H9 (cell line): ENCODE data around the gene PLA2G12B. TPM values are rescaled to one million over a fixed set of nuclear protein-coding genes. Genes with fewer than 3 reads are reported as not detected.

Experiments used
- DNase-seq: peaks from one replicate; pipeline ENCODE4 v3.0.0-alpha.2; 2017
- H2AFZ ChIP-seq: one replicate; pipeline ENCODE4 v1.6.1; 2013; ENCODE audit warnings: mild to moderate bottlenecking, low read length, control low read depth, moderate library complexity
- H2AK5ac ChIP-seq: 2 replicates; pipeline ENCODE4 v1.6.1; 2013; ENCODE audit warnings: low read length, control low read depth, mixed read lengths; ENCODE audit not compliant: insufficient read length
- H2BK120ac ChIP-seq: one replicate; pipeline ENCODE4 v1.6.1; 2013; ENCODE audit warnings: low read depth, mild to moderate bottlenecking, low read length, control low read depth, inconsistent platforms; ENCODE audit not compliant: poor library complexity, severe bottlenecking
- H2BK12ac ChIP-seq: 2 replicates; pipeline ENCODE4 v1.6.1; 2013; ENCODE audit warnings: low read length, control low read depth, mixed read lengths, low read depth; ENCODE audit not compliant: insufficient read length
- H2BK15ac ChIP-seq: 2 replicates; pipeline ENCODE4 v1.6.1; 2013; ENCODE audit warnings: low read depth, low read length, control low read depth
- H2BK20ac ChIP-seq: one replicate; pipeline ENCODE4 v1.6.1; 2013; ENCODE audit warnings: low read depth, mild to moderate bottlenecking, low read length, control low read depth, inconsistent platforms; ENCODE audit not compliant: poor library complexity, severe bottlenecking
- H2BK5ac ChIP-seq: 2 replicates; pipeline ENCODE4 v1.6.1; 2013; ENCODE audit warnings: low read length, control low read depth, mixed read lengths; ENCODE audit not compliant: insufficient read length
- H3K14ac ChIP-seq: 2 replicates; pipeline ENCODE4 v1.6.1; 2013; ENCODE audit warnings: low read length, control low read depth; ENCODE audit not compliant: insufficient read depth
- H3K18ac ChIP-seq: 2 replicates; pipeline ENCODE4 v1.6.1; 2013; ENCODE audit warnings: low read depth, mild to moderate bottlenecking, mixed read lengths, low read length, control low read depth; ENCODE audit not compliant: insufficient read length
- H3K23ac ChIP-seq: 2 replicates; pipeline ENCODE4 v1.6.1; 2013; ENCODE audit warnings: low read length, control low read depth, mixed read lengths, low read depth; ENCODE audit not compliant: insufficient read length
- H3K23me2 ChIP-seq: 2 replicates; pipeline ENCODE4 v1.6.1; 2013; ENCODE audit warnings: low read depth, mild to moderate bottlenecking, mixed read lengths, low read length, control low read depth; ENCODE audit not compliant: insufficient read length, poor library complexity, severe bottlenecking
- H3K27ac ChIP-seq: 2 replicates; pipeline ENCODE4 v1.5.1; 2013; ENCODE audit warnings: low read length, control low read depth, mixed read lengths, low read depth; ENCODE audit not compliant: insufficient read length
- H3K27me3 ChIP-seq: 2 replicates; pipeline ENCODE4 v1.6.1; 2013; ENCODE audit warnings: low read length, control low read depth, inconsistent platforms; ENCODE audit not compliant: insufficient read depth
- H3K4ac ChIP-seq: 2 replicates; pipeline ENCODE4 v1.6.1; 2013; ENCODE audit warnings: low read depth, mild to moderate bottlenecking, control low read depth, inconsistent platforms, low read length, moderate library complexity
- H3K4me1 ChIP-seq: 2 replicates; pipeline ENCODE4 v1.6.1; 2013; ENCODE audit warnings: low read length, control low read depth, inconsistent platforms; ENCODE audit not compliant: insufficient read depth
- H3K4me2 ChIP-seq: 2 replicates; pipeline ENCODE4 v1.6.1; 2013; ENCODE audit warnings: low read length, control low read depth, mixed read lengths; ENCODE audit not compliant: insufficient read length, insufficient read depth
- H3K56ac ChIP-seq: 2 replicates; pipeline ENCODE4 v1.6.1; 2013; ENCODE audit warnings: low read depth, mild to moderate bottlenecking, mixed read lengths, low read length, control low read depth; ENCODE audit not compliant: insufficient read length
- H3K79me1 ChIP-seq: 2 replicates; pipeline ENCODE4 v1.6.1; 2013; ENCODE audit warnings: low read depth, mild to moderate bottlenecking, moderate library complexity, low read length, control low read depth, inconsistent platforms; ENCODE audit not compliant: insufficient read depth, poor library complexity, severe bottlenecking
- H3K79me2 ChIP-seq: 2 replicates; pipeline ENCODE4 v1.6.1; 2013; ENCODE audit warnings: low read length, control low read depth, inconsistent platforms; ENCODE audit not compliant: insufficient read depth
- H3K9ac ChIP-seq: 2 replicates; pipeline ENCODE4 v1.6.1; 2013; ENCODE audit warnings: low read length, control low read depth, mixed read lengths; ENCODE audit not compliant: insufficient read length; ENCODE audit errors: extremely low read depth
- H3K9me3 ChIP-seq: one replicate; pipeline ENCODE4 v1.6.1; 2013; ENCODE audit warnings: low read depth, low read length, inconsistent platforms; ENCODE audit not compliant: control insufficient read depth
- H3T11ph ChIP-seq: one replicate; pipeline ENCODE4 v1.6.1; 2013; ENCODE audit warnings: mild to moderate bottlenecking, low read length, control low read depth, inconsistent platforms
- H4K20me1 ChIP-seq: one replicate; pipeline ENCODE4 v1.6.1; 2013; ENCODE audit not compliant: control insufficient read depth, insufficient read length, insufficient read depth
- H4K5ac ChIP-seq: 2 replicates; pipeline ENCODE4 v1.6.1; 2013; ENCODE audit warnings: low read depth, mild to moderate bottlenecking, mixed read lengths, low read length, control low read depth; ENCODE audit not compliant: insufficient read length
- H4K8ac ChIP-seq: replicated peaks from 2 replicates; pipeline ENCODE4 v1.6.1; 2013; ENCODE audit warnings: low read length, control low read depth, mixed read lengths, low read depth; ENCODE audit not compliant: insufficient read length
- H4K91ac ChIP-seq: 2 replicates; pipeline ENCODE4 v1.6.1; 2013; ENCODE audit warnings: low read depth, mild to moderate bottlenecking, moderate library complexity, mixed read lengths, low read length, control low read depth; ENCODE audit not compliant: insufficient read length
- H3K27ac Mint-ChIP-seq, 3 experiments: 2 replicates in 2 of 3; 3 replicates in 1 of 3; pipeline ENCODE4 v1.8.0; 2020 to 2021; ENCODE audit warnings: mixed read lengths in 3 of 3, mild to moderate bottlenecking in 1 of 3, moderate library complexity in 1 of 3
- H3K27me3 Mint-ChIP-seq: 2 replicates; pipeline ENCODE4 v1.8.0; 2021; ENCODE audit warnings: low read depth, mild to moderate bottlenecking, moderate library complexity, mixed read lengths
- H3K36me3 Mint-ChIP-seq, 3 experiments: 2 replicates in 2 of 3; 3 replicates in 1 of 3; pipeline ENCODE4 v1.8.0; 2020 to 2021; ENCODE audit warnings: low read depth in 3 of 3, mixed read lengths in 3 of 3; ENCODE audit not compliant: insufficient read depth in 1 of 3
- H3K4me1 Mint-ChIP-seq, 2 experiments: 2 replicates each; pipeline ENCODE4 v1.8.0; 2020; ENCODE audit warnings: mixed read lengths in 2 of 2
- H3K4me3 Mint-ChIP-seq, 2 experiments: 2 replicates in 1 of 2; 3 replicates in 1 of 2; pipeline ENCODE4 v1.8.0; 2020 to 2021; ENCODE audit warnings: mild to moderate bottlenecking in 2 of 2, mixed read lengths in 2 of 2, moderate library complexity in 1 of 2
- H3K9me3 Mint-ChIP-seq, 2 experiments: 2 replicates in 1 of 2; 3 replicates in 1 of 2; pipeline ENCODE4 v1.8.0; 2020; ENCODE audit warnings: mild to moderate bottlenecking in 2 of 2, mixed read lengths in 2 of 2, moderate library complexity in 1 of 2
- WGBS: extraction: QIAGEN DNeasy Blood & Tissue Kit; methylation state at CpG from one replicate; pipeline ENCODE4 v1.1.7; 2013; ENCODE audit warnings: missing lambda C conversion rate, low lambda C conversion rate, mixed read lengths; ENCODE audit not compliant: insufficient read length; ENCODE audit errors: extremely low coverage; 5-methylcytosine and 5-hydroxymethylcytosine counted together
- total RNA-seq: library from RNA; stranded (reverse); gene quantifications from 2 replicates; pipeline ENCODE4 v1.2.1, GENCODE V29; 2021
- TF ChIP-seq, protein P1 (sequence below): fragments of 200-600 bp; sonication (generic); conservative IDR thresholded peaks from 3 replicates; pipeline ENCODE4 v1.8.0; 2021; ENCODE audit warnings: antibody characterized with exemption, mild to moderate bottlenecking

Gene PLA2G12B
- total RNA-seq, 1 experiment from 2014 or later = not detected

DNA sequence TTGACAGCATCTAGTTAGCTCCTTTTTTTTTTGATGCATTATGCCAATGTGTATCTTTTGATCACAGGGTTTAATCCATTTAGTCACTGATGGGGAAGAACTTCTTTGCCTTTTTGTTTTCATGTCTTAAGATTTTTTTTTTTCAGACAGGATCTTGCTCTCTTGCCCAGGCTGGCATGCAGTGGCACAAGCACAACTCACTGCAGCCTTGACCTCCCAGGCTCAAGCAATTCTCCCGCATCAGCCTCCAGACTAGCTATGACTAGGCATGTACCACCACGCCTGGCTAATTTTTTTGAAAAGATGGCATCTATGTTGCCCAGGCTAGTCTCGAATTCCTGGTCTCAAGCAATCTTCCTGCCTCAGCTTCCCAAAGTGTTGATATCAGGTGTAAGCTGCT lies 46.4 kb upstream of the PLA2G12B start:
- no peak overlapping the region for H3K27ac Mint-ChIP-seq
- H2BK12ac ChIP-seq = no peak overlapping the region
- WGBS = no CpG with 5 or more reads among the region's 3 CpGs
- no peak overlapping the region for H3K23ac ChIP-seq
- no peaks in the 10 kb centered on the region for H3K79me2 ChIP-seq
- H3K4me3 Mint-ChIP-seq = no peak overlapping the region
- no peak overlapping the region for H2AK5ac ChIP-seq
- no peak overlapping the region for H3K18ac ChIP-seq
- H2BK5ac ChIP-seq = no peak overlapping the region
- no peak overlapping the region for H4K8ac ChIP-seq
- no peaks in the 10 kb centered on the region for H4K20me1 ChIP-seq
- no peaks in the 10 kb centered on the region; a peak in 1 of 4 replicates for H3K4me1 Mint-ChIP-seq
- no peaks in the 10 kb centered on the region for H3K27me3 Mint-ChIP-seq
- no peak overlapping the region for H3K14ac ChIP-seq
- no peak overlapping the region for H4K91ac ChIP-seq
- H3K4me2 ChIP-seq = no peak overlapping the region
- H3K4ac ChIP-seq = no peak overlapping the region
- no peaks in the 10 kb centered on the region for H3K27me3 ChIP-seq
- H3K56ac ChIP-seq = no peak overlapping the region
- no peak overlapping the region for H2BK20ac ChIP-seq
- peaks cover 3 to 8% (median 4%) of the 10 kb centered on the region in 3 experiments; a peak in 3 of 7 replicates for H3K36me3 Mint-ChIP-seq
- H2AFZ ChIP-seq = no peak overlapping the region
- no peaks in the 10 kb centered on the region for H3K9me3 ChIP-seq
- peaks cover 5 to 6% of the 10 kb centered on the region in 2 experiments for H3K9me3 Mint-ChIP-seq
- H2BK15ac ChIP-seq = no peak overlapping the region
- no peak overlapping the region for H3T11ph ChIP-seq
- no peak overlapping the region for H2BK120ac ChIP-seq
- H3K4me1 ChIP-seq = no peaks in the 10 kb centered on the region
- no peak overlapping the region for H4K5ac ChIP-seq
- H3K27ac ChIP-seq = no peak overlapping the region
- TF ChIP-seq, protein P1, sequence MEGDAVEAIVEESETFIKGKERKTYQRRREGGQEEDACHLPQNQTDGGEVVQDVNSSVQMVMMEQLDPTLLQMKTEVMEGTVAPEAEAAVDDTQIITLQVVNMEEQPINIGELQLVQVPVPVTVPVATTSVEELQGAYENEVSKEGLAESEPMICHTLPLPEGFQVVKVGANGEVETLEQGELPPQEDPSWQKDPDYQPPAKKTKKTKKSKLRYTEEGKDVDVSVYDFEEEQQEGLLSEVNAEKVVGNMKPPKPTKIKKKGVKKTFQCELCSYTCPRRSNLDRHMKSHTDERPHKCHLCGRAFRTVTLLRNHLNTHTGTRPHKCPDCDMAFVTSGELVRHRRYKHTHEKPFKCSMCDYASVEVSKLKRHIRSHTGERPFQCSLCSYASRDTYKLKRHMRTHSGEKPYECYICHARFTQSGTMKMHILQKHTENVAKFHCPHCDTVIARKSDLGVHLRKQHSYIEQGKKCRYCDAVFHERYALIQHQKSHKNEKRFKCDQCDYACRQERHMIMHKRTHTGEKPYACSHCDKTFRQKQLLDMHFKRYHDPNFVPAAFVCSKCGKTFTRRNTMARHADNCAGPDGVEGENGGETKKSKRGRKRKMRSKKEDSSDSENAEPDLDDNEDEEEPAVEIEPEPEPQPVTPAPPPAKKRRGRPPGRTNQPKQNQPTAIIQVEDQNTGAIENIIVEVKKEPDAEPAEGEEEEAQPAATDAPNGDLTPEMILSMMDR = no peak
- no peaks in the 10 kb centered on the region for H3K23me2 ChIP-seq
- H3K79me1 ChIP-seq = no peaks in the 10 kb centered on the region
- DNase-seq = no peak
- no peak overlapping the region for H3K9ac ChIP-seq
